Hindlimb muscle (tissue), 1 donor: Measurements from ENCODE around the gene LMAN1L. TPM values are rescaled to one million over a fixed set of nuclear protein-coding genes. Genes with fewer than 3 reads are reported as not detected.

Experiments used
- DNase-seq: peaks from one replicate; pipeline ENCODE4 v3.0.0-alpha.2; 2013
- polyA plus RNA-seq: library from polyadenylated mRNA; unstranded; fragments of 120-200 nt; gene quantifications from one replicate; pipeline ENCODE4 v1.2.1, GENCODE V29; 2013; ENCODE audit not compliant: insufficient read length

LMAN1L gene
- not detected for polyA plus RNA-seq

GRCh38 chr15:74812533-74812932, at the start of gene LMAN1L:
LMAN1L (plus strand) TSS chr15:74812835; CDS start chr15:74812855, 20 bp downstream.
- DNase-seq: no peak

GRCh38 chr15:74763416-74763815, 49.2 kb upstream of the LMAN1L start:
- no peak for DNase-seq

- no peak for DNase-seq
Measured at GRCh38 chr15:74767167-74768098, 45.2 kb upstream of the LMAN1L start.

GRCh38 chr15:74768099-74768770, 44.4 kb upstream of the LMAN1L start:
- DNase-seq: no peak

- peak; percentile 54 for DNase-seq
Measured at GRCh38 chr15:74768771-74769342, 43.8 kb upstream of the LMAN1L start.

GRCh38 chr15:74769463-74770025, 43.1 kb upstream of the LMAN1L start:
- DNase-seq: no peak

- DNase-seq: no peak
Measured at GRCh38 chr15:74770211-74770903, 42.3 kb upstream of the LMAN1L start.

GRCh38 chr15:74773329-74773728, 39.3 kb upstream of the LMAN1L start:
- no peak for DNase-seq

- DNase-seq: no peak
Measured at GRCh38 chr15:74773731-74774252, 38.8 kb upstream of the LMAN1L start.

- no peak for DNase-seq
Measured at GRCh38 chr15:74775132-74775562, 37.5 kb upstream of the LMAN1L start.

GRCh38 chr15:74775894-74776293, 36.7 kb upstream of the LMAN1L start:
- DNase-seq: no peak

- peak; percentile 38 for DNase-seq
Measured at GRCh38 chr15:74776821-74777768, 35.5 kb upstream of the LMAN1L start.

- no peak for DNase-seq
Measured at GRCh38 chr15:74777769-74778598, 34.7 kb upstream of the LMAN1L start.

GRCh38 chr15:74778599-74778970, 34.0 kb upstream of the LMAN1L start:
- no peak for DNase-seq

GRCh38 chr15:74779162-74779648, 33.4 kb upstream of the LMAN1L start:
- no peak for DNase-seq

- no peak for DNase-seq
Measured at GRCh38 chr15:74780523-74781430, 31.9 kb upstream of the LMAN1L start.

- DNase-seq: peak; percentile 86
Measured at GRCh38 chr15:74781431-74782258, 31.0 kb upstream of the LMAN1L start, which contains the start of gene CSK. CSK (plus strand) TSS chr15:74782080; CDS start chr15:74798298, 16,218 bp downstream.
